HG02642 (cell line): ENCODE results near the gene FURIN.

Experiments
- ATAC-seq: cut with Tn5 transposase; IDR thresholded peaks from one replicate; pipeline ENCODE4 v1.9.1; 2021; ENCODE audit warnings: mild to moderate bottlenecking; ENCODE audit not compliant: unreplicated experiment, poor library complexity

The FURIN gene

DNA sequence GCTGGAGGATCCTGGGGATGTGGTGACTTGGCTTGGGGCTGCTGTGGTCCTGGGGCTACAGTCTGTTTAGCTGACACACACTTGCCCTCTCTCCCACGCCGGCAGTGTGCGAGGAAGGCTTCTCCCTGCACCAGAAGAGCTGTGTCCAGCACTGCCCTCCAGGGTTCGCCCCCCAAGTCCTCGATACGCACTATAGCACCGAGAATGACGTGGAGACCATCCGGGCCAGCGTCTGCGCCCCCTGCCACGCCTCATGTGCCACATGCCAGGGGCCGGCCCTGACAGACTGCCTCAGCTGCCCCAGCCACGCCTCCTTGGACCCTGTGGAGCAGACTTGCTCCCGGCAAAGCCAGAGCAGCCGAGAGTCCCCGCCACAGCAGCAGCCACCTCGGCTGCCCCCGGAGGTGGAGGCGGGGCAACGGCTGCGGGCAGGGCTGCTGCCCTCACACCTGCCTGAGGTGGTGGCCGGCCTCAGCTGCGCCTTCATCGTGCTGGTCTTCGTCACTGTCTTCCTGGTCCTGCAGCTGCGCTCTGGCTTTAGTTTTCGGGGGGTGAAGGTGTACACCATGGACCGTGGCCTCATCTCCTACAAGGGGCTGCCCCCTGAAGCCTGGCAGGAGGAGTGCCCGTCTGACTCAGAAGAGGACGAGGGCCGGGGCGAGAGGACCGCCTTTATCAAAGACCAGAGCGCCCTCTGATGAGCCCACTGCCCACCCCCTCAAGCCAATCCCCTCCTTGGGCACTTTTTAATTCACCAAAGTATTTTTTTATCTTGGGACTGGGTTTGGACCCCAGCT lies 13.0 kb downstream of the FURIN start:
- no peak for ATAC-seq

DNA sequence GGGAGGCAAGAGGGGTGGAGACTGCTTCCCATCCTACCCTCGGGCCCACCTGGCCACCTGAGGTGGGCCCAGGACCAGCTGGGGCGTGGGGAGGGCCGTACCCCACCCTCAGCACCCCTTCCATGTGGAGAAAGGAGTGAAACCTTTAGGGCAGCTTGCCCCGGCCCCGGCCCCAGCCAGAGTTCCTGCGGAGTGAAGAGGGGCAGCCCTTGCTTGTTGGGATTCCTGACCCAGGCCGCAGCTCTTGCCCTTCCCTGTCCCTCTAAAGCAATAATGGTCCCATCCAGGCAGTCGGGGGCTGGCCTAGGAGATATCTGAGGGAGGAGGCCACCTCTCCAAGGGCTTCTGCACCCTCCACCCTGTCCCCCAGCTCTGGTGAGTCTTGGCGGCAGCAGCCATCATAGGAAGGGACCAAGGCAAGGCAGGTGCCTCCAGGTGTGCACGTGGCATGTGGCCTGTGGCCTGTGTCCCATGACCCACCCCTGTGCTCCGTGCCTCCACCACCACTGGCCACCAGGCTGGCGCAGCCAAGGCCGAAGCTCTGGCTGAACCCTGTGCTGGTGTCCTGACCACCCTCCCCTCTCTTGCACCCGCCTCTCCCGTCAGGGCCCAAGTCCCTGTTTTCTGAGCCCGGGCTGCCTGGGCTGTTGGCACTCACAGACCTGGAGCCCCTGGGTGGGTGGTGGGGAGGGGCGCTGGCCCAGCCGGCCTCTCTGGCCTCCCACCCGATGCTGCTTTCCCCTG lies 13.8 kb downstream of the FURIN start:
- no peak for ATAC-seq

DNA sequence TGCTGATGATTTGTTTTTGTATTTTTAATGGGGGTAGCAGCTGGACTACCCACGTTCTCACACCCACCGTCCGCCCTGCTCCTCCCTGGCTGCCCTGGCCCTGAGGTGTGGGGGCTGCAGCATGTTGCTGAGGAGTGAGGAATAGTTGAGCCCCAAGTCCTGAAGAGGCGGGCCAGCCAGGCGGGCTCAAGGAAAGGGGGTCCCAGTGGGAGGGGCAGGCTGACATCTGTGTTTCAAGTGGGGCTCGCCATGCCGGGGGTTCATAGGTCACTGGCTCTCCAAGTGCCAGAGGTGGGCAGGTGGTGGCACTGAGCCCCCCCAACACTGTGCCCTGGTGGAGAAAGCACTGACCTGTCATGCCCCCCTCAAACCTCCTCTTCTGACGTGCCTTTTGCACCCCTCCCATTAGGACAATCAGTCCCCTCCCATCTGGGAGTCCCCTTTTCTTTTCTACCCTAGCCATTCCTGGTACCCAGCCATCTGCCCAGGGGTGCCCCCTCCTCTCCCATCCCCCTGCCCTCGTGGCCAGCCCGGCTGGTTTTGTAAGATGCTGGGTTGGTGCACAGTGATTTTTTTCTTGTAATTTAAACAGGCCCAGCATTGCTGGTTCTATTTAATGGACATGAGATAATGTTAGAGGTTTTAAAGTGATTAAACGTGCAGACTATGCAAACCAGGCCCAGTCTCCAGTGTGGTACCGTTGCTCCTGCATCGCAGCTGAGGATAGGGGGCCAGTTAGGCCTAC lies 14.6 kb downstream of the FURIN start:
- ATAC-seq: no peak

DNA sequence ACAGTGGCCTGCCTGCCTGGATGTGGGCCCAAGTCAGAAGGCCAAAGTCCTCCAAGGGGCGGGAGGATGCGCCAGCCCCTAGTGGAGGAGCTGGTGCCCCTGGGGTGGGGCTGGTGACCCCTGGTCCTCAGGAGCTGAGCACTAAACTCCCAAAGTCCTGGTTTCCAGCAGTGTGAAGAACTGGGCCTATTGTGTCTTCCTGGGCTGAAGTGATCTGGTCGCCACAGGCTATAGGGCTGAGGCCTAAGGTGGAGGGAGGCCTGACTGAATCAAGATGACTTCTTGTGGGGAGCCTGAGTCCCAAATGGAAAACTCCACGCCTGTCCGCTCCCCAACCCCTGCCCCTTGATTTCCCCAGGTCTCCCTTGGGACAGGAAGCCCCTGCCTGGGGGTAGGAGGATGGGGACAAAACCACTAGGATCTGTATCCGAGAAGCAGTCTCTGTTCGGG lies 15.2 kb downstream of the FURIN start:
- ATAC-seq: no peak

DNA sequence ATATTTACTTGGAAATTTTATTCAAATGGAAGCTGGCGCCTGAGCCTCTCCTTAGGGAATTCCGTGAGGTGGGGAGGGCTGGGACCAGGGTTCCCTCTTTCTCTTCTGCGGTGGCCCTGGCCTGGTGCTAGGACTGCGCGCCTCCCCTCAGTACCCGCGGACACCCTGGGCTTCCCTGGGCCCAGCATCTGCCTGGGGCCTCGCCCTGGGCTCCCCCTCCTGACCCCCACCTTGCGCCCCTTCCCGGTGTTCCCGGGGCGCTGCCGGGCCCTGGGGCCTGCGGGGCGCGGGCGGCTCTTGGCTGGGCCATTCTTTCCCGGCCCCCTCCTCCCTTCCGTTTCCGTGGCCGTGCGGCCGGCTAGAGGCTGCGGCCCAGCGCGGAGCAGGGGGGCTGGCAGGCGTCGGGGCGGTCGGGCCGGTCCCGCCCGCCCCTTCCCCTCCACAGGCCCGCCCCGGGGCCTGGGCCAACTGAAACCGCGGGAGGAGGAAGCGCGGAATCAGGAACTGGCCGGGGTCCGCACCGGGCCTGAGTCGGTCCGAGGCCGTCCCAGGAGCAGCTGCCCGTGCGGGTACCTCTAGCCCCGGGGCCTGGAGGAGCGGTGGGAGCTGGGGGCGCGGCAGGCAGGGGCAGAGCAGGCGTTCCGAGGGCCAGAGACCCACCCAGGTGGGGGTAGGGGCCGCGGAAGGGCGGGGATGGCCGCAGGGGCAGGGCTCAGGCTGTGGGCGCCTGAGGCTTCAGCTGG lies 15.8 kb downstream of the FURIN start, which contains the start of gene FES:
Gene FES, plus strand, starts transcription at position 529 of the 743 bp plus-strand sequence. CDS start 542 bp downstream, outside the sequence.
- ATAC-seq: no peak

DNA sequence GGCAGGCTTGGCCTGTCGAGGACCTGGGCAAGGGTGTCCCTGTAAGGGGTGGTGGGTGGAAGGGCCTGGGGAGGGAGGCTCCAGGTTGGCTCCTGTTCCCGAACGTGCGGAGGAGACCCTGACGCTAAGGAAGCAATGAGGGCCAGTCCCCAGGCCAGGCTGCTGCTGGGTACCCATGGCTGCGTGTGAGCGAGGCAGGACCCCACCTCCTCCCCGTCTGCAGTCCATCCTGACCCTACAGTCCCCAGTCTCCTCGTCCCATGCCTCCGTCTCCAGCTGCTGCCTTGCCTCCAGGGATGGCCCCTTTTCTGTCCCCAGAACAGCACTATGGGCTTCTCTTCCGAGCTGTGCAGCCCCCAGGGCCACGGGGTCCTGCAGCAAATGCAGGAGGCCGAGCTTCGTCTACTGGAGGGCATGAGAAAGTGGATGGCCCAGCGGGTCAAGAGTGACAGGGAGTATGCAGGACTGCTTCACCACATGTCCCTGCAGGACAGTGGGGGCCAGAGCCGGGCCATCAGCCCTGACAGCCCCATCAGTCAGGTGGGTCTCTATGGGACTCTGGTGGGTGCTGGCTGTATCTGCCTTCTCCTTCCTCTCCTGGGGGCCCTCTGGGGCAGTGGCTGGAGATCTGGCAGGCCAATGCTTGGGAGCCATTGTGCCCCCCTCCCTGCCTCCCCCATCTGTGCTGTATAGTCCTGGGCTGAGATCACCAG lies 16.5 kb downstream of the FURIN start:
- no peak for ATAC-seq

DNA sequence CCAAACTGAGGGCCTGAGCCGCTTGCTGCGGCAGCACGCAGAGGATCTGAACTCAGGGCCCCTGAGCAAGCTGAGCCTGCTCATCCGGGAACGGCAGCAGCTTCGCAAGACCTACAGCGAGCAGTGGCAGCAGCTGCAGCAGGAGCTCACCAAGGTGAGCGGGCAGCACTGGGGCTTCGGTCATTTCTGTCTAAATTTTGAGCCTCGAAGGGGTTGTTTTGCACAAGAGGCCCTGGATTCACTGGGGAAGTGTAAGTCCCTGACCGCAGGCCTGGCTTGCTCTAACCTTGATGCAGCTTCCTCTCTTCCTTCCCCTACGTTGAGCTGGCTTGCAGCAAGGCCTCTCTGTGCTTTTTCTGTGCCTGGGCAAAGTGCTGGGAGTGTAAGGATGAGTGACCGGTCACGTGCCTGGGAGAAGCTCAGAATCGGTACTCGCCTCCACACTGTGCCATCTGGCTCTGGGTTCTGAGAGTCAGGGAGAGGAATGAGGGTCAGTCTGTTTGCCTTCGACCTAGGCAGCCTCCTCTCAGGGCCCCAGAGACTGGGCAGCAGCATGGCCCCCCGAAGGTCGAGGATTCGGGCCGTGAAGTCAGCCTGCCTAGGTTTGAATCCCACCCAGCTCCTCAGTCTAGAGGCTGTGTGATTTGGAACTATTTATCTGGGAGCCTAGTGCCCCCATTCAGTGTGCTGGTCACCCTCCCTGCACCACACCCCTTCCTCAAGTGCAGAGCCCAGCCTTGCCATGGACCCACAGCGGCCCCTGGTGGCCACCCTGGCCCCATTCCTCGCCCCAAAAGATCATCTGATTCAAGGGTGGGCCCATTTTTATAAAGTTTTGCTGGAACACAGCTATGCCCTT lies 17.3 kb downstream of the FURIN start:
- ATAC-seq: no peak

DNA sequence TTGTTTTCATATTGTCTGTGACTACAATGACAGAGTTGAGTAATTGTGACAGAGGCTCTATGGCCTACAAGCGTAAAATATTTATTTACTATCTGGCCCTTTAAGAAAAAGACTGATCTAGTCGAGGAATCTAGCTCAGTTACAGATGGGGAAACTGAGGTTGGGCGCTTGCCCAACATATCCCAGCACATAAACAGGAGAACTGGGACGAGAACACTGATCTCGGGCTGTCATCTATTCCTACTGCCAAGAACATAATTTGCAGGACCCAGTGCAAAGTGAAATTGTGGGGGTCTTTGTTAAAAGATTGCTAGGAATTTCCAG lies 17.9 kb downstream of the FURIN start:
- no peak for ATAC-seq

DNA sequence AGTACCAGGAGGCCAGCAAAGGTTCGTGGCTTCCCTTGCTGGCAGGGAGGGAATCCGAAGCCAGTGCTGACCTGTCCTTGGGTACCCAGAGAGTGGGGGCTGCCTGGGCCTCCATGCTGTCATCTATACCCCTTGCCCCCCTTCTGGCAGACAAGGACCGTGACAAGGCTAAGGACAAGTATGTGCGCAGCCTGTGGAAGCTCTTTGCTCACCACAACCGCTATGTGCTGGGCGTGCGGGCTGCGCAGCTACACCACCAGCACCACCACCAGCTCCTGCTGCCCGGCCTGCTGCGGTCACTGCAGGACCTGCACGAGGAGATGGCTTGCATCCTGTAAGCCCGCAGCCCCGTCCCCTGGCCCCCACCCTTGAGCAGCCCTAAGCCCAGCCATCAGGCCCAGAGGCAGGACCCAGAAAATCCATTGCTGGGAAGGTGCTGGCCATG lies 18.7 kb downstream of the FURIN start:
- no peak for ATAC-seq

DNA sequence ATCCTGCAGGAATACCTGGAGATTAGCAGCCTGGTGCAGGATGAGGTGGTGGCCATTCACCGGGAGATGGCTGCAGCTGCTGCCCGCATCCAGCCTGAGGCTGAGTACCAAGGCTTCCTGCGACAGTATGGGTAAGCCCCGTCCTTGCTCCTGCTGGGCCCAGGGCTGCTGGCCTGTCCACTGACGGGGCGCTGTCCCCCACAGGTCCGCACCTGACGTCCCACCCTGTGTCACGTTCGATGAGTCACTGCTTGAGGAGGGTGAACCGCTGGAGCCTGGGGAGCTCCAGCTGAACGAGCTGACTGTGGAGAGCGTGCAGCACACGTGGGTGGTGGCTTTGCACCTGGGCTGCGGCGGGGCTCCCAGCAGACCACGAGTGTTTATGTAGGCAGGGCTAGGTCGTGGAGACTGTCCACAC lies 20.9 kb downstream of the FURIN start:
- no peak for ATAC-seq

DNA sequence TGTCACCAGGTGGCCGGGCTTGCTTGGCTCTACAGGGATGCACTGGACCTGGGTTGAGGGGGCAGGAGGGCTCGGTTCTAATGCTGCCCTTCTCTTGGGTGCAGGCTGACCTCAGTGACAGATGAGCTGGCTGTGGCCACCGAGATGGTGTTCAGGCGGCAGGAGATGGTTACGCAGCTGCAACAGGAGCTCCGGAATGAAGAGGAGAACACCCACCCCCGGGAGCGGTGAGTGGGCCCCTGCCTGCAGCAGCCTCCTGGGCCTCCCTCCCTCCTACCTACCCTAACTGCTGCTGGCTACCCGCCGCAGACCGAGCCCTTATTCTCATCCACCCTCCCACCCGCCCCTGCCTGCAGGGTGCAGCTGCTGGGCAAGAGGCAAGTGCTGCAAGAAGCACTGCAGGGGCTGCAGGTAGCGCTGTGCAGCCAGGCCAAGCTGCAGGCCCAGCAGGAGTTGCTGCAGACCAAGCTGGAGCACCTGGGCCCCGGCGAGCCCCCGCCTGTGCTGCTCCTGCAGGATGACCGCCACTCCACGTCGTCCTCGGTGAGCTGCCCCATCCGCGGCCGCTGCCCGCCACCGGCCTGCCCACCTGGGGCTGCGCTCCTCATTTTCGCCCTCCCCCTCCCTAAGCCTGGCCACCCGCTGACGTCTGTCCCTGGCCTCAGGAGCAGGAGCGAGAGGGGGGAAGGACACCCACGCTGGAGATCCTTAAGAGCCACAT lies 21.5 kb downstream of the FURIN start:
- ATAC-seq: no peak

DNA sequence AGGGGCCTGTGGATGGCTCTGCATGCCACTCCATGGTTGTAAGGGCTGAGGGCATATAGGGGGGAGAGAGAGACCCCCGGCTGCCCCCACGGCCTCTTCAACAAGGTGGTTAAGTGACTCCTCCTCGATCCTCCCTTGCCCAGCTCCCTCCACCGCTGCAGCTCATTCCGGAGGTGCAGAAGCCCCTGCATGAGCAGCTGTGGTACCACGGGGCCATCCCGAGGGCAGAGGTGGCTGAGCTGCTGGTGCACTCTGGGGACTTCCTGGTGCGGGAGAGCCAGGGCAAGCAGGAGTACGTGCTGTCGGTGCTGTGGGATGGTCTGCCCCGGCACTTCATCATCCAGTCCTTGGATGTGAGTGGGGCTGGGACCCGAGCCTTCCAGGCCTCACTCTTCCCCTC lies 22.5 kb downstream of the FURIN start:
- ATAC-seq: no peak

DNA sequence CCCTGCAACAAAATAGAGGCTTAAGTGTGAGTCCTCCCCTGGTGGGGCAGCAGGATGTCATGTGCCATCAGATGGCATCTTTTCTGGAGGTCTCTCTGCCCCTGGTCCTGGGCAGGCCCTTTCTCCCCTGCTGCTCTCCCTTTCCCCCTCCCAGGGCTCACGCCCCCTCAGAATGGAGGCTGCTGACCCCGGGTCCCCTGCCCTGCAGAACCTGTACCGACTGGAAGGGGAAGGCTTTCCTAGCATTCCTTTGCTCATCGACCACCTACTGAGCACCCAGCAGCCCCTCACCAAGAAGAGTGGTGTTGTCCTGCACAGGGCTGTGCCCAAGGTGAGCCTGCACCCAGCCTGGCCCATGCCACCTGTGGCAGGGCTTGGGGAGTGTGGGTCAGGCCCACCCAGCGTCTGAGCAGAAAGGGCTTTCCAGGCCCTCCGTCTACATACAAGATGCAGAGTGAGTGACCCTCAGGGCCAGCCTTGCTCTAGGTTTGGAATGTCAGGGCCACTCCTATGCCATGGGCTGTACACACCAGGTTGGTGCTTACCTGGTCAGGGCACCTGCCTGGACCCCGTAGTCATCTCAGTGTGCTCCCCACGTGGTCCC lies 23.1 kb downstream of the FURIN start:
- no peak for ATAC-seq

DNA sequence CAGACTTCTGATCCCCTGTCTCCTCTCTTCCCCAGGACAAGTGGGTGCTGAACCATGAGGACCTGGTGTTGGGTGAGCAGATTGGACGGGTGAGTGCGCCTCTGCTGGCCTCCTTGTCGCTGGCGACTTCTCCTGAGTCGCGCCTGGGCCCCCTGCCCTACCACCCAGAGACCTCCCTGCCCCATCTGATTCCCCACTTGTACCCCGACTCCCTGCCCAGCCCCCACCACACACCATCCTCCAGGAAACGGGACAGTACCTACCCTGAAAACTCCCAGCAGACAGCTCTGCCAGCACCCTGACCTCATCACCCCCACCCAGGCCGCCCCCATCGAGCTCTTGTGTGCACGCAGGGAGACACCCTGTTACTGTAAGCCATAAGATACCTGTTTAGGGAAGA lies 23.6 kb downstream of the FURIN start:
- no peak for ATAC-seq

DNA sequence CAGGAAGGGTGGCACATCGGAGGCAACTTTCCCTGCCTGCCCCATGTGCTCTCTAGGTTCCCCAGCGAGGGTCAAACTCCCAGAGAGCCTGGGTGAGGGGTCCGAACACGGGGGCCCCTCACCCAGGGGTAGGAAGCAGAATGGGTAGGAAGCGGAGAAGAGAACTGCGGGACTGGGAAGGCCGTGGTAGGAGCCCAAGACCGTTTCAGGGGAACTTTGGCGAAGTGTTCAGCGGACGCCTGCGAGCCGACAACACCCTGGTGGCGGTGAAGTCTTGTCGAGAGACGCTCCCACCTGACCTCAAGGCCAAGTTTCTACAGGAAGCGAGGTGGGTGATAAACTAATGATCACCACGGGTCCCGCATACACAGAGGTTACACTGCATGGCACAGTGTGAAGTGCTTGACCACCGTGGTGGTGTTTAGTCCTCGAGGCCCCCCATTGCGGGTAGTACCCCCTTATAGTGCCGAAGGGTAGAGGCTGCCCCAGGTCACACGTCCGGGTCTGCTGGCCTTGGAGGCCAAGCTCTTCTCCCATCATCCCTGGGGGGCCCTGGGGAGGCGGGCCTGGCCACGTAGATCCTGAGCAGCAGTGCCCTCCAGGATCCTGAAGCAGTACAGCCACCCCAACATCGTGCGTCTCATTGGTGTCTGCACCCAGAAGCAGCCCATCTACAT lies 24.2 kb downstream of the FURIN start:
- no peak for ATAC-seq

DNA sequence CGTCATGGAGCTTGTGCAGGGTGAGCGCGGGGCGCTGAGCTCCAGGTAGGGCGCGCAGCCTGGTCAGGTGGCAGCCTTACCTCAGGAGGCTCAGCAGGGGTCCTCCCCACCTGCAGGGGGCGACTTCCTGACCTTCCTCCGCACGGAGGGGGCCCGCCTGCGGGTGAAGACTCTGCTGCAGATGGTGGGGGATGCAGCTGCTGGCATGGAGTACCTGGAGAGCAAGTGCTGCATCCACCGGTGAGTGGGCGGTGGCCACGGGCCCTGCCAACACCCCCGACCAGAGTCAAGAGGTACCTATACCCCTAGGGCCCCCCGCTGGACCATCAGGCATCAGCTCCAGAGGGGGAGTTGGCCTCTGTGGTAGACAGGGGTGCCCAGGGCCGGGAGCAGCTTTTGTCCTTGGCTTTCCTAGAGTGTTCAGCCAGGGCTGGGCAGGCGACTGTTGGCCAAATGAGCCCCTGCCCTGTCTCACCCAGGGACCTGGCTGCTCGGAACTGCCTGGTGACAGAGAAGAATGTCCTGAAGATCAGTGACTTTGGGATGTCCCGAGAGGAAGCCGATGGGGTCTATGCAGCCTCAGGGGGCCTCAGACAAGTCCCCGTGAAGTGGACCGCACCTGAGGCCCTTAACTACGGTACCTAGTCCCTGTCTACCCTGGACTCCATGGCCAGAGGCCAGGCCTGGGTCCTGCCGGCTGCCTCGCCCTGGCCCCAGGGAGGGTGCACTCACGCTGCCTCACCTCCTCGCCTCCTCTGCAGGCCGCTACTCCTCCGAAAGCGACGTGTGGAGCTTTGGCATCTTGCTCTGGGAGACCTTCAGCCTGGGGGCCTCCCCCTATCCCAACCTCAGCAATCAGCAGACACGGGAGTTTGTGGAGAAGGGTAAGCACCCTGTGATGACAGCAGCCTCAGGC lies 25.0 kb downstream of the FURIN start:
- no peak for ATAC-seq
